D721Med (cell line): Measurements from ENCODE around the gene AIG1.
A peak's percentile ranks its signal among the peaks of the same experiment; 100 is the strongest.

Experiments used
- DNase-seq: peaks from one replicate; pipeline ENCODE4 v3.0.0; 2011; ENCODE audit warnings: low spot score; ENCODE audit not compliant: insufficient read length
- FAIRE-seq: peaks from 2 replicates; lab custom pipeline; 2011; peaks lifted over from hg19 to GRCh38; lab: Jason Lieb, UNC
- CTCF ChIP-seq: IDR thresholded peaks from 2 replicates; pipeline ENCODE4 v1.5.1; 2012; ENCODE audit warnings: mild to moderate bottlenecking, control low read depth; ENCODE audit not compliant: insufficient read depth; ENCODE audit errors: missing control alignments

Gene AIG1

DNA sequence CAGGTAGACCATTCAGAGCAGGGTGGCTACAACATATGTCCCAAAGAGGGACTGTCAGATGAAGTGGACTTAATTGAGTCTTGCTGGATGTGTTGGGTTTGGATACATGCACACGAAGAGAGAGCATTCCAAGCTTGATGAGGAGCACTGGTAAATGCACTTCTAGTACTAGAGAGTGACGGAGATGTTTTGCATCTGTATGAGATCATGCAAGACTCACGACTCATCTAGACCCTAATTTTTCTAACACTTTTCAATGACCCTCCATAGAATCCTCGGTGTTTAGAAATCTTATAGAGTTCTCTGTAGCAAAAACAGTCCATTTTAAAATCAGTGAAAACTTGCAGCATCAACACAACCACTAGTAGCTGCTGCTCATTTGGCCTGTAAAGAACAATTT is 4.8 kb upstream of the AIG1 start:
- TF ChIP-seq CTCF, result no peak
- no peak for FAIRE-seq

GRCh38 chr6:143058987-143059386 is 1.7 kb upstream of the AIG1 start:
- DNase-seq (no peak), FAIRE-seq (no peak)
- TF ChIP-seq CTCF, result no peak

More for the DNA sequence above, 4.8 kb upstream of the AIG1 start:
- no peak for DNase-seq

DNA sequence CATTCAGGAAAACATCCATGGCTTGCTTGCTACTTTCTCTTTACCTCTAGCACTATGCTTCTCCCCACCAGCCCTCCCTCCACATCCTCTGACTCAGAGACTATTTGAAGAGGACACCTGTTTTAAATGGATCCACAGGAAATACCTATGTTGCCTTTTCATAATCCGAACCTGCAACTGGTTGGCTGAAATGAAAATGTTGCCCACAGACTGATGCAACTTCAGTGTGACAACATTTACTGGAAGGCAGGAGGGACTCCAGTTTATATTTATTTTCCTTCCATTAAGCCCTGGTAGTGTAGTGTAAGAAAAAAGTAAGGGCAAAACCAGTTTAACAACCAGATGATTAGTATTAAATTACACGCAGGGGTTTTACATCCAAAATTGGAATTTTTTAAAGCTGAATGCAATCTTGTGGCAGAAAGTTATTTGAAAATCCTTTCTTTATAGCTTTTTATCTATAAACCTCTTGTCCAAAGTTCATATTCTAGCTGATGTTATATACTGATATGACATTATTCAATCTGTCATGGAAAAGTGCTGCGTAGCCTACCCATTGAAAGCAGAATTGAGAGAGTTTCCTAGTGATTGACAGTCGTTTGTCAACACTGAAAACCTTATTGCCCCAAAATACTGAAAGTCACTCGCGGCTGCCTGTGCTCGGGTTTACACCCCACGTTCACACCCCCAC is 881 bp upstream of the AIG1 start:
- no peak for TF ChIP-seq CTCF
- DNase-seq (no peak), FAIRE-seq (no peak)

GRCh38 chr6:143060354-143060805 is 309 bp upstream of the AIG1 start:
- FAIRE-seq, result no peak
- peak; percentile 37 for TF ChIP-seq CTCF
- no peak for DNase-seq

DNA sequence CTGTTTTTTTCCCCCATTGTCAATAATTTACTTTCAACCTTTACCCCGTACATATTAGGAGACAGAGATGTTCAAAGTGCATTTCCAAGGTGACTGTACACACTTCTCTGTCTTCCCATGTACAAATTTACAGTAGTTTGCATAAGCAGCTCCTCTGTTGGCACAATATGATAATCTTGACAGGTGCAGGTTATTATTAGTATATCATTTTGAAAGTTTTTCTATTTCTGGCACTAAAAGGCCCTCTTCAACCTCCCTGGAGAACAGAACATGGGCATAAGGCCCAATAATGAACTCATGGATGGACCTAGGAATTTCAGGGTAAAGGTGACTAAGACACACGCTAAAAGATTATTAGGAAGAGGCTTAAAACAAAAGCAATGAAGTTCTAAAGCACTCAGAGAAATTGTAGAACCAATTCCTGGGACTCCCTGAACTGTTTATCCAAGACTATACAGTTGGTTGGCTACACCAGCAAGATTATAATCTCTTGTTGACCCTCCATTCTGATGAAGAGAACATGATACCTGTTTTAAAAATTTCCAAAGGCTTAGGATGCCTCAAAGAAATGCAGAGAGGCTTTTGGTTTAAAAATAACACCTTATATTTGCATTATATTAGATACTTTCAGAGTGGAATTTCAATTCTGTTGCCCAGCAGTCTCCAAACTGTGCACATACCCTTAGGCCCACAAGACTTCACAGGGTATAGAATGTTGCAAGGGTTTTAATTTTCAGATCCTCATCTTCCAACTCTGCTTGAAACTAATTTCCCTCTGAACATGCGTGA is 1.1 kb downstream of the AIG1 start:
- TF ChIP-seq CTCF, result no peak
- FAIRE-seq (no peak), DNase-seq (no peak)

GRCh38 chr6:143062551-143062950 is 1.9 kb downstream of the AIG1 start:
- DNase-seq (no peak), FAIRE-seq (no peak)
- no peak for TF ChIP-seq CTCF

GRCh38 chr6:143063631-143064030 is 2.9 kb downstream of the AIG1 start:
- FAIRE-seq, result no peak
- no peak for DNase-seq
- TF ChIP-seq CTCF, result no peak
